ENCODE measurements around the gene CENPP.

GRCh38 chr9:92292338-92293074, 33.2 kb upstream of the CENPP start:
- TF ChIP-seq POLR2A (IDR thresholded peaks at IDR 0.05; ENCODE audit: low read length) (no peak), GATA1 (IDR thresholded peaks at IDR 0.05; ENCODE audit: low read depth, low read length) (no peak)

Data from erythroblast (primary cell).